GM12878 (cell line): Measurements from ENCODE around the gene DIPK1A.
"Not testable (repeated sequence)": the region's sequence is repeated elsewhere in the genome, so short reads cannot be mapped to it uniquely, and the experiment has no call there.

Source experiments
- ESRRA ChIP-seq: IDR thresholded peaks from 2 replicates; pipeline ENCODE4 v1.6.1; 2012; ENCODE audit warnings: mild to moderate bottlenecking, low read length, improper control_type of control experiment
- MYC ChIP-seq: IDR thresholded peaks from 2 replicates; pipeline ENCODE4 v1.6.1; 2011; ENCODE audit warnings: mild to moderate bottlenecking, low read length, moderate library complexity, inconsistent platforms; ENCODE audit not compliant: insufficient read depth, insufficient replicate concordance, insufficient read length, severe bottlenecking
- RFX5 ChIP-seq: IDR thresholded peaks from 2 replicates; pipeline ENCODE4 v1.6.1; 2011; ENCODE audit warnings: low read depth, low read length, improper control_type of control experiment
- SP1 ChIP-seq: IDR thresholded peaks from one replicate; pipeline ENCODE4 v1.6.1; 2011; ENCODE audit warnings: low read depth, low read length
- USF2 ChIP-seq: IDR thresholded peaks from 2 replicates; pipeline ENCODE4 v1.6.1; 2011; ENCODE audit warnings: low read depth, low read length, improper control_type of control experiment, borderline replicate concordance
- TF ChIP-seq, protein P1 (sequence below), 3 experiments: IDR thresholded peaks in 2 of 3; conservative IDR thresholded peaks in 1 of 3; 2 replicates each; pipeline ENCODE4 v1.5.1; 2011; ENCODE audit warnings: low read depth in 3 of 3, low read length in 3 of 3, mild to moderate bottlenecking in 3 of 3, control low read depth in 2 of 3, moderate library complexity in 2 of 3, inconsistent platforms in 1 of 3, mixed read lengths in 1 of 3; ENCODE audit not compliant: control insufficient read depth in 2 of 3, insufficient read depth in 1 of 3; ENCODE audit errors: extremely low read depth in 1 of 3

DNA sequence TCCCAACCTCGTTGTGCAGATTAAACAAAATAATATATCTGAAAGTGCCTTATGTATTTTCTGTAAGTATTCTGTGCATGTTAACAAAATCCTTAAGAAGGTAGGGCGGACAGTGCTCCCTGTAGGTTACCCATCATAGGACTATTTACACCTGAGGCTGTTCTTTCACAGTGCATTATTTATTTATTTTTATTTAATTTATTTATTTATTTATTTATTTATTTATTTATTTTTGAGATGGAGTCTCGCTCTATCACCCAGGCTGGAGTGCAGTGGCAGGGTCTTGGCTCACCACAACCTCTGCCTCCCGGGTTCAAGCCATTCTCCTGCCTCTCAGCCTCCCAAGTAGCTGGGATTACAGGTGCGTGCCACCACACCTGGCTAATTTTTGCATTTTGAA is 12.8 kb upstream of the DIPK1A start:
- TF ChIP-seq ESRRA, RFX5, USF2, MYC, SP1: not testable (repeated sequence)
- TF ChIP-seq, protein P1, sequence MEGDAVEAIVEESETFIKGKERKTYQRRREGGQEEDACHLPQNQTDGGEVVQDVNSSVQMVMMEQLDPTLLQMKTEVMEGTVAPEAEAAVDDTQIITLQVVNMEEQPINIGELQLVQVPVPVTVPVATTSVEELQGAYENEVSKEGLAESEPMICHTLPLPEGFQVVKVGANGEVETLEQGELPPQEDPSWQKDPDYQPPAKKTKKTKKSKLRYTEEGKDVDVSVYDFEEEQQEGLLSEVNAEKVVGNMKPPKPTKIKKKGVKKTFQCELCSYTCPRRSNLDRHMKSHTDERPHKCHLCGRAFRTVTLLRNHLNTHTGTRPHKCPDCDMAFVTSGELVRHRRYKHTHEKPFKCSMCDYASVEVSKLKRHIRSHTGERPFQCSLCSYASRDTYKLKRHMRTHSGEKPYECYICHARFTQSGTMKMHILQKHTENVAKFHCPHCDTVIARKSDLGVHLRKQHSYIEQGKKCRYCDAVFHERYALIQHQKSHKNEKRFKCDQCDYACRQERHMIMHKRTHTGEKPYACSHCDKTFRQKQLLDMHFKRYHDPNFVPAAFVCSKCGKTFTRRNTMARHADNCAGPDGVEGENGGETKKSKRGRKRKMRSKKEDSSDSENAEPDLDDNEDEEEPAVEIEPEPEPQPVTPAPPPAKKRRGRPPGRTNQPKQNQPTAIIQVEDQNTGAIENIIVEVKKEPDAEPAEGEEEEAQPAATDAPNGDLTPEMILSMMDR (IDR thresholded peaks at IDR 0.05 in 2 of 3, conservative IDR thresholded peaks at IDR 0.05 in 1 of 3; ENCODE audit: control insufficient read depth in 2 of 3, extremely low read depth in 1 of 3, insufficient read depth in 1 of 3, low read depth in 3 of 3, low read length in 3 of 3): not testable (repeated sequence)
